Right atrium auricular region (tissue), 2 donors: ENCODE results near the gene CSTPP1. TPM values are rescaled to one million over a fixed set of nuclear protein-coding genes. Genes with fewer than 3 reads are reported as not detected.

ENCODE experiments used
- DNase-seq: peaks from one replicate; pipeline ENCODE4 v3.0.0-alpha.2; 2019; ENCODE audit warnings: low spot score
- H3K27ac ChIP-seq, 2 donors: fragments of 200-600 bp; sonication (generic); 1 replicate in 1 of 2; 2 replicates in 1 of 2; pipeline ENCODE4 v1.5.1; 2016 to 2019
- H3K27me3 ChIP-seq, 2 donors: fragments of 200-600 bp; sonication (generic); one replicate each; pipeline versions ENCODE4 v1.5.1 to v1.6.0; 2017 to 2019
- H3K36me3 ChIP-seq: fragments of 200-600 bp; sonication (generic); one replicate; pipeline ENCODE4 v1.5.1; 2016
- H3K4me1 ChIP-seq, 2 donors: fragments of 200-600 bp; sonication (generic); one replicate each; pipeline versions ENCODE4 v1.5.1 to v1.6.0; 2017 to 2019
- H3K4me3 ChIP-seq, 2 donors: fragments of 200-600 bp; sonication (generic); 1 replicate in 1 of 2; 2 replicates in 1 of 2; pipeline ENCODE4 v1.5.1; 2017 to 2019; ENCODE audit warnings: mild to moderate bottlenecking in 1 of 2, moderate library complexity in 1 of 2
- H3K9me3 ChIP-seq, 2 donors: fragments of 200-600 bp; sonication (generic); one replicate each; pipeline ENCODE4 v1.5.1; 2019
- CTCF ChIP-seq, 2 donors: fragments of 200-600 bp; sonication (generic); IDR thresholded peaks; one replicate each; pipeline ENCODE4 v1.5.1; 2019; ENCODE audit warnings: antibody characterized with exemption in 2 of 2
- total RNA-seq, 2 donors: library from RNA; depleted of rRNA; stranded (reverse); fragments of >200 nt; gene quantifications; one replicate each; pipeline ENCODE4 v1.1.0, GENCODE V29; 2016

CSTPP1 gene
- total RNA-seq, 2 donors from 2014 or later = 8.1 to 14.0 TPM

DNA sequence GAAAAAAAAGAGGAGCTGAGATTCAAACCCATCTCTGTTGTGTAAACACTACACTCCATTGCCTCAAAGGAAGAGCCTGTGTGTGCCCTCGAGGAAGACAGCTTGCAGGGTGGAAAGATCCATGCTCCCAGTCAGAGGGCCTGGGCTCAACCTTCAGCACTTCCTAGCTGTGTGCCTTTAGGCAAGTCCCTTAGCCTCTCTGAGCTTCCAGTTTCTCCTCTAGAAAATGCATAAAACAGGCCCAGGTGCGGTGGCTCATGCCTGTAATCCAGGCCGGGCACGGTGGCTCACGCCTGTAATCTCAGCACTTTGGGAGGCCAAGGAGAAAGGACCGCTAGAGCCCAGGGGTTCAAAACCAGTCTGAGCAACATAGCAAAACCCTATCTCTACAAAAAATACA lies 244.7 kb downstream of the CSTPP1 start:
- Histone ChIP-seq H3K27me3 (no peaks in the 10 kb centered on the region), H3K27ac (peak overlapping the region; percentile 93 to 99), H3K4me1 (peaks cover 0 to 77% of the 10 kb centered on the region in 2 donors), H3K4me3 (no peak overlapping the region), H3K36me3 (peaks cover 31% of the 10 kb centered on the region), H3K9me3 (no peaks in the 10 kb centered on the region)
- no peak for DNase-seq
- TF ChIP-seq CTCF (IDR thresholded peaks at IDR 0.05) = no peak

DNA sequence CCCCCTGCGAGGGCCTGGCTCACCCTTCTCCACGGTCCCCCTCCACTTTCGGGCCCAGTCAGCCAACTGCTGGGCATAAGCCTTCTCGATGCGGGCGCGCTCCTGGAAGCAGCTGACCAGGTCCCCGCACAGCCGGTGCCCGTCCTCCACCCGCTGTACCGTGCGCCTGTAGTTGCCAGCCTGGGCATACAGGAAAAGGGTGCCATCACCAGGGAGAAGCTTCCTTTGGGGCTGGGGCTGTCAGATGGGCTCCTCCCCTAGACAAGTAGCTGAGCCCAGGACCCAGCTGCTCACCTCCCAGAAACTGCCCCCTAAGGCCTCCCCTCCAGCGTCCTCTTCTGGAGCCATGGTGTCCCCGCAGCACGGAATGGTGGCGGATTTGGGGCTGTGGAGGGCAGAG lies 245.8 kb downstream of the CSTPP1 start:
- peak in 1 of 2 donors; percentile 32 for TF ChIP-seq CTCF (IDR thresholded peaks at IDR 0.05)
- Histone ChIP-seq H3K4me3 (peak overlapping the region; percentile 34 to 44), H3K27ac (peak overlapping the region; percentile 93 to 99), H3K4me1 (peaks cover 0 to 84% of the 10 kb centered on the region in 2 donors), H3K9me3 (no peaks in the 10 kb centered on the region), H3K27me3 (no peaks in the 10 kb centered on the region), H3K36me3 (peaks cover 31% of the 10 kb centered on the region)
- no peak for DNase-seq

DNA sequence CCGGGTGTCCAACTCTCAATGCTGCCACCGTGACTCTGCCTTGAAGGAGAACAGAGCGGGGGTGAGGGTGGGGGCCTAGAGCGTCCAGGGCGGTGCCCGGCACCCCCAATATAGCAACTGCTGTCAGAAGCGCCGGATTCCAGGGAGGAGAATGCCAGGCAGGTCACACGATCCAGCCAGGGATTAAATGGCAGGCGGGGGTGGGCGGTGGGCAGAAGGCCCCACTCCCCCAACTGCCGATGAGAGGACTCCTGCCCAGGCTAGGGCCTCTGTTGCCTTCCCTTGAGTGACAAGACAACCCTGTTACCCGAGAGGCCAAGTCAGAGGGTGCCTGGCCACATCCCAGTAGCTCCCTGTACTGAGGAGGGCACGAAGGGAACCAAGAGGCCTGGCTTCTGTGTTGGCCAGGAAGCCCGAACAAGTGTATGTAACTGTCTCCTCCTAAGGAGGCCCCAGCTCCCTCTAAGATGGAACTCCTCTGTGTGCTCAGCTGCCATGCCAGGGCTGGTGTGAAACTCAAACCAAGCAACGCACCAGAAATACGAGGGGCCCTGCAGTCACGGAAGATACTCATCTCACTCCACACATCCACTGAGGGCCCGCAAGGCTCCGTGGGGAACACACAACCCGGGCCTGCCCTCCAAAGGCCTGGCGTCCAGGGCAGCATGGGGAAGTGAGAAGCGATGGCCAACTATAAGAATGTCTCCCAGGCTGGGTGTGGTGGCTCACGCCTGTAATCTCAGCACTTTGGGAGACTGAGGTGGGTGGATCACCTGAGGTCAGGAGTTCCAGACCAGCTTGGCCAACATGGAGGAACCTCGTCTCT lies 246.7 kb downstream of the CSTPP1 start:
- H3K27ac ChIP-seq = peak overlapping the region; percentile 93 to 99
- no peak for TF ChIP-seq CTCF (IDR thresholded peaks at IDR 0.05)

GRCh38 chr11:47183969-47184368 lies 247.4 kb downstream of the CSTPP1 start:
- H3K4me3 ChIP-seq = no peak overlapping the region
- DNase-seq = no peak
- no peaks in the 10 kb centered on the region for H3K9me3 ChIP-seq
- H3K27ac ChIP-seq = peak overlapping the region; percentile 93 to 99
- no peaks in the 10 kb centered on the region for H3K27me3 ChIP-seq
- peaks cover 20% of the 10 kb centered on the region for H3K36me3 ChIP-seq
- H3K4me1 ChIP-seq = peaks cover 0 to 79% of the 10 kb centered on the region in 2 donors
- no peak for TF ChIP-seq CTCF (IDR thresholded peaks at IDR 0.05)

More for the DNA sequence above, 246.7 kb downstream of the CSTPP1 start:
- Histone ChIP-seq H3K4me3 (peak overlapping the region; percentile 34 to 44), H3K27me3 (no peaks in the 10 kb centered on the region), H3K4me1 (peaks cover 0 to 83% of the 10 kb centered on the region in 2 donors), H3K36me3 (peaks cover 27% of the 10 kb centered on the region), H3K9me3 (no peaks in the 10 kb centered on the region)
- no peak for DNase-seq

- H3K4me1 ChIP-seq = peaks cover 0 to 85% of the 10 kb centered on the region in 2 donors
- peaks cover 12% of the 10 kb centered on the region for H3K36me3 ChIP-seq
- no peak for TF ChIP-seq CTCF (IDR thresholded peaks at IDR 0.05)
- no peaks in the 10 kb centered on the region for H3K9me3 ChIP-seq
- H3K27me3 ChIP-seq = no peaks in the 10 kb centered on the region
- H3K27ac ChIP-seq = peak overlapping the region; percentile 93 to 99
- DNase-seq = no peak
- H3K4me3 ChIP-seq = peak overlapping the region; percentile 70
Observed at GRCh38 chr11:47184711-47185304, 248.2 kb downstream of the CSTPP1 start.
